ENCODE data around the gene BSCL2.

The BSCL2 gene

DNA sequence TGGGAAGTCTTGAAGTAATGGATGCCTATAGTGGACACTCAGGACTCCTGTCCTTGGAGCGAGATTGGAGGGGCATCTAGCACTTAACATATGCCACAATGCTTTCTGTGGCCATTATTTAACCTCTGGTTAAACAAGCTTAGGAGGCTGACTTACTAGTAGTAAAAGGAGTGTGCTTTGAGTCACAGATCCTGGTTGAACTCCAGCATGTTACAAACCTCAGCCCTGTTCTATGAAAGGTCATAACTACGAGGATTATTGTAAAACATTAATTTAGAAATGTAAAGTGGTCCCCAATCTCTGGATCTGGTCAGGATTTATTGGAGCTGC, 34.1 kb downstream of the BSCL2 start:
- Histone ChIP-seq H3K36me3 (ENCODE audit: control insufficient read depth, insufficient read depth, low read length) (peaks cover 12% of the 10 kb centered on the region), H3K4me3 (ENCODE audit: insufficient read depth, low read depth, low read length) (peak overlapping the region; percentile 4), H3K27ac (ENCODE audit: insufficient read depth, low read depth, low read length, poor library complexity, severe bottlenecking) (no peak overlapping the region), H3K27me3 (ENCODE audit: control insufficient read depth, insufficient read depth, low read length, poor library complexity, severe bottlenecking) (no peaks in the 10 kb centered on the region), H3K9me3 (ENCODE audit: control insufficient read depth, low read length) (no peaks in the 10 kb centered on the region), H3K4me1 (ENCODE audit: control insufficient read depth, insufficient read depth, low read length) (peaks cover 10% of the 10 kb centered on the region)
- WGBS, 2 experiments: 97 to 98% methylated on average over 2 of the region's 2 CpGs

- H3K36me3 ChIP-seq (ENCODE audit: control insufficient read depth, insufficient read depth, low read length): peaks cover 8% of the 10 kb centered on the region
- peaks cover 7% of the 10 kb centered on the region for H3K4me1 ChIP-seq (ENCODE audit: control insufficient read depth, insufficient read depth, low read length)
- peak within 1 kb of the TSS; percentile 75 for H3K27ac ChIP-seq (ENCODE audit: insufficient read depth, low read depth, low read length, poor library complexity, severe bottlenecking)
- peak within 1 kb of the TSS; percentile 88 for H3K4me3 ChIP-seq (ENCODE audit: insufficient read depth, low read depth, low read length)
- H3K27me3 ChIP-seq (ENCODE audit: control insufficient read depth, insufficient read depth, low read length, poor library complexity, severe bottlenecking): no peaks in the 10 kb centered on the region
- WGBS, 2 experiments: 1% methylated on average over 59 of the region's 59 CpGs
- H3K9me3 ChIP-seq (ENCODE audit: control insufficient read depth, low read length): no peaks in the 10 kb centered on the region
Measured at GRCh38 chr11:62671608-62672389, 35.4 kb downstream of the BSCL2 start, which contains the start of the genes LBHD1 and UQCC3. TSS of gene LBHD1 (minus strand) at chr11:62672267. CDS start at chr11:62670031, 2,236 bp downstream. TSS of gene UQCC3 (plus strand) at chr11:62671673. CDS start at chr11:62671746, 73 bp downstream.

- Histone ChIP-seq H3K27me3 (ENCODE audit: control insufficient read depth, insufficient read depth, low read length, poor library complexity, severe bottlenecking) (no peaks in the 10 kb centered on the region), H3K36me3 (ENCODE audit: control insufficient read depth, insufficient read depth, low read length) (peaks cover 11% of the 10 kb centered on the region), H3K27ac (ENCODE audit: insufficient read depth, low read depth, low read length, poor library complexity, severe bottlenecking) (peak overlapping the region; percentile 75), H3K4me3 (ENCODE audit: insufficient read depth, low read depth, low read length) (peak overlapping the region; percentile 88), H3K9me3 (ENCODE audit: control insufficient read depth, low read length) (no peaks in the 10 kb centered on the region), H3K4me1 (ENCODE audit: control insufficient read depth, insufficient read depth, low read length) (peaks cover 12% of the 10 kb centered on the region)
- WGBS, 2 experiments: 3 to 4% methylated on average over 17 of the region's 17 CpGs
Measured at GRCh38 chr11:62671236-62671607, 36.0 kb downstream of the BSCL2 start.

DNA sequence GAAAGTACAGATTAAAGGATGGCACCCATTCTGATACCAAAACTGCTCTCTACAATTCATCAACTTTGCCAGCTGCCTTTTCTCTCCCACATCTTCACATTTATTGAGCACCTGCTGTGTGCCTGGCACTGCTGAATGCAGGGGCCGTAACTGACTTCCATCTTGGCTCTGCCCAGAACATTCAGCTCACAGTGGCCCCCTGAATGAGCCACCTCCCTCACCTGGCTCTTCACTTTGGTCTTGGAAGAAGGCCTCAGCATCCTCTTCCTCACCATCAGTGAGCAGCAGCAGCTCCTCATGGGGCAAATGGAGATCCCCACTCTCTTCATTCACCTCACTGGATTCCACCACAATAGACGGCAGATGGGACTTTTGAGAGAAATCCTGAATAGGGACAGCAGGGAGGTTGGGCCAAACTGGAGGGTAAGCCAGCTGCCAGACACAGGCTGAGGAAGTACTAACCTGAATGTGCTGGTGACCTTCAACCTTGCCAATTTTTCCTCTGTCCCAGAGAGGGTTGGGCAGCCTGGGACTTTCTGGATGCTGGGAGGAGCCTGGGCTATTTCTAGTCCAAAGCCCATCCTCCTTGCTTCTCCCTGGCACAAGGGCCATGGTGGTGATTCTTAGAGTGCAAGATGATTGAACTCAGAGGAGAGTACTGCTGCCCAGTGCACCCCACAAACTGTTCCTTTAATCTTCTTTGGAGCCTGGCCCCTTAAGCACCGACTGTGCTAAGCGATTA, 37.6 kb downstream of the BSCL2 start:
- Histone ChIP-seq H3K27ac (ENCODE audit: insufficient read depth, low read depth, low read length, poor library complexity, severe bottlenecking) (no peak overlapping the region), H3K4me1 (ENCODE audit: control insufficient read depth, insufficient read depth, low read length) (peaks cover 14% of the 10 kb centered on the region), H3K4me3 (ENCODE audit: insufficient read depth, low read depth, low read length) (no peak overlapping the region), H3K36me3 (ENCODE audit: control insufficient read depth, insufficient read depth, low read length) (peaks cover 10% of the 10 kb centered on the region), H3K27me3 (ENCODE audit: control insufficient read depth, insufficient read depth, low read length, poor library complexity, severe bottlenecking) (no peaks in the 10 kb centered on the region), H3K9me3 (ENCODE audit: control insufficient read depth, low read length) (no peaks in the 10 kb centered on the region)
- WGBS, 2 experiments: 80 to 88% methylated on average over 4 of the region's 4 CpGs

- H3K27me3 ChIP-seq (ENCODE audit: control insufficient read depth, insufficient read depth, low read length, poor library complexity, severe bottlenecking): no peaks in the 10 kb centered on the region
- H3K36me3 ChIP-seq (ENCODE audit: control insufficient read depth, insufficient read depth, low read length): peaks cover 8% of the 10 kb centered on the region
- no peak overlapping the region for H3K4me3 ChIP-seq (ENCODE audit: insufficient read depth, low read depth, low read length)
- peaks cover 14% of the 10 kb centered on the region for H3K4me1 ChIP-seq (ENCODE audit: control insufficient read depth, insufficient read depth, low read length)
- H3K9me3 ChIP-seq (ENCODE audit: control insufficient read depth, low read length): no peaks in the 10 kb centered on the region
- no peak overlapping the region for H3K27ac ChIP-seq (ENCODE audit: insufficient read depth, low read depth, low read length, poor library complexity, severe bottlenecking)
- WGBS, 2 experiments: 87 to 98% methylated on average over 2 of the region's 2 CpGs
Measured at GRCh38 chr11:62667460-62667859, 39.8 kb downstream of the BSCL2 start.

DNA sequence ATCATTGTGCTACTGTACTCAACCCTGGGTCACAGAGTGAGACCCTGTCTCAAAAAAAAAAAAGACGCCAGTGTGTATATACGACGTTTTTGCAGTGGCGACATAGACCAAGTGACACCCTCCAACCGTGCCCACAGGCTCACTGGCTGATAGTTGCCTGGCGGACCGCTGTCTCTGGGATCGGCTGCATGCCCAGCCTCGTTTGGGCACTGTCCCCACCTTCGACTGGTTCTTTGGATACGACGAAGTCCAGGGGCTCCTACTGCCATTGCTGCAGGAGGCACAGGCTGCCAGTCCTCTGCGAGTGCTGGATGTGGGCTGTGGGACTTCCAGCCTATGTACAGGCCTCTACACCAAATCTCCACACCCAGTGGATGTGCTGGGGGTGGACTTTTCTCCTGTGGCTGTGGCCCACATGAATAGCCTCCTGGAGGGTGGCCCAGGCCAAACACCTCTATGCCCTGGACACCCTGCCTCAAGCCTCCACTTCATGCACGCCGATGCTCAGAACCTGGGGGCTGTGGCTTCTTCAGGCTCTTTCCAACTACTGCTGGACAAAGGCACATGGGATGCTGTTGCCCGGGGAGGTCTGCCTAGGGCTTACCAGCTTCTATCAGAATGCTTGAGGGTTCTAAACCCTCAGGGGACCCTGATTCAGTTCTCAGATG, 40.8 kb downstream of the BSCL2 start:
- H3K27me3 ChIP-seq (ENCODE audit: control insufficient read depth, insufficient read depth, low read length, poor library complexity, severe bottlenecking): no peaks in the 10 kb centered on the region
- WGBS, 2 experiments: 62 to 63% methylated on average over 16 of the region's 16 CpGs
- H3K4me1 ChIP-seq (ENCODE audit: control insufficient read depth, insufficient read depth, low read length): peaks cover 14% of the 10 kb centered on the region
- peaks cover 8% of the 10 kb centered on the region for H3K36me3 ChIP-seq (ENCODE audit: control insufficient read depth, insufficient read depth, low read length)
- no peak overlapping the region for H3K27ac ChIP-seq (ENCODE audit: insufficient read depth, low read depth, low read length, poor library complexity, severe bottlenecking)
- H3K4me3 ChIP-seq (ENCODE audit: insufficient read depth, low read depth, low read length): peak overlapping the region; percentile 97
- no peaks in the 10 kb centered on the region for H3K9me3 ChIP-seq (ENCODE audit: control insufficient read depth, low read length)

DNA sequence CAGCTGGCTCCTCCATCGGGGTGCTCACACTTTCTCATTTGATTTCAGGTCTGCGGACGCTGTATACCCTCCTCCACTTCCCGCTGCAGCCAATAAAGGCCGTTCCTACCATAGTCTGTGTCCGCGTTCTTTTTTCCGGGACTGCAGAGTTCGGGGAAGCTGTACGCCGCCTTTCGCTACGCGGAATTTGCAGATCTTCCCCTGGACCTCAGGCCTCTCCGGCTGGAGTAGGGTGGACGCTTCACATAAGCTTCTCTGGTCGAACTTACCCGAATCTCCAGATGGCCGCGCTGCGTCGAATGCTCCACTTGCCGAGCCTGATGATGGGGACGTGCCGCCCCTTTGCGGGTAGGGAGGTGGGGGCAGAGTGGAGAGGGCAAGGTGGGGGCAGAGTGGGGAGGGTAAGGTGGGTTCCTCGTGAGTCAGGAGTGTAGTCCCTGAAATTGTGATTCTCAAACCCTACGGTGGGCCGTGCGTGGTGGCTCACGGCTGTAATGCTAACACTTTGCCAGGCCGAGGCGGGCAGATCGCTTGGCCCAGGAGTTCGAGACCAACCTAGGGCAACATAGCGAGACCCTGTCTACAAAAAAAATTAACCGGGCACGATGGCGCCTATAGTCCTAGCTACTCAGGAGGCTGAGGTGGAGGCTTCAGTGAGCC, 41.5 kb downstream of the BSCL2 start:
- no peaks in the 10 kb centered on the region for H3K9me3 ChIP-seq (ENCODE audit: control insufficient read depth, low read length)
- peaks cover 14% of the 10 kb centered on the region for H3K4me1 ChIP-seq (ENCODE audit: control insufficient read depth, insufficient read depth, low read length)
- peaks cover 8% of the 10 kb centered on the region for H3K36me3 ChIP-seq (ENCODE audit: control insufficient read depth, insufficient read depth, low read length)
- no peaks in the 10 kb centered on the region for H3K27me3 ChIP-seq (ENCODE audit: control insufficient read depth, insufficient read depth, low read length, poor library complexity, severe bottlenecking)
- peak overlapping the region; percentile 80 for H3K27ac ChIP-seq (ENCODE audit: insufficient read depth, low read depth, low read length, poor library complexity, severe bottlenecking)
- WGBS, 2 experiments: 3 to 4% methylated on average over 39 of the region's 39 CpGs
- peak overlapping the region; percentile 97 for H3K4me3 ChIP-seq (ENCODE audit: insufficient read depth, low read depth, low read length)

DNA sequence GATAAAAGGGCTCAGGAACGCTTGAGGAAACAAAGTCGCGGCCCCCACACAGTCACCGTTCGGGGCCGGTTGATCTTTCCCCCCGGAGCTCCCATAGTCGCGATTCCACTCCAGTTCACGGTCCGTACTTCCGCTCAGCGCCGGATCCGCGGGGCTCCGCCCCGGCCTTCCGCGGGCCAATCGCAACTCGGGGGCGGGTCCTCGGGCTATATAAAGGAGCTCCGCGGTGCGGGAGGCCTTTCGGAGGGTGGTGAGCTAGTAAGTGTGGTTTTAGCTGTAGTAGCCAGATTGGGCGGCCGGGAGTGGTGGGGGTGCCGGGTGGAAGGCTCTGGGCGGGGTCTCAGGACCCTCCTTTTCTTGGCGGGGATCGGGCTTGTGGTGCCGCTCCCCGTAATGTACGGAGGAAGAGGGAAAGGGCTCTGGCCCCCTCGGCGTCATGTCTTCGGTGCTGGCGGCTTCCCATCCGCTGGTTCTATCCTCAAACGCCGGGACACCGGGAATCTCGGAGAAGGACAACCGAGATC, 42.1 kb downstream of the BSCL2 start, which contains the start of the genes C11orf98 and CSKMT:
TSS of gene C11orf98 (minus strand) at position 136 of the 524 bp plus-strand sequence. CDS start at position 95, 41 bp downstream.
TSS of gene CSKMT (plus strand) at position 238 of the 524 bp plus-strand sequence. CDS start 568 bp downstream, outside the sequence.
- 0 to 1% methylated on average over 47 of the region's 47 CpGs for WGBS, 2 experiments
- Histone ChIP-seq H3K4me3 (ENCODE audit: insufficient read depth, low read depth, low read length) (peak within 1 kb of the TSS; percentile 97), H3K27me3 (ENCODE audit: control insufficient read depth, insufficient read depth, low read length, poor library complexity, severe bottlenecking) (no peaks in the 10 kb centered on the region), H3K9me3 (ENCODE audit: control insufficient read depth, low read length) (no peaks in the 10 kb centered on the region), H3K27ac (ENCODE audit: insufficient read depth, low read depth, low read length, poor library complexity, severe bottlenecking) (peak within 1 kb of the TSS; percentile 90), H3K4me1 (ENCODE audit: control insufficient read depth, insufficient read depth, low read length) (peaks cover 14% of the 10 kb centered on the region), H3K36me3 (ENCODE audit: control insufficient read depth, insufficient read depth, low read length) (peaks cover 8% of the 10 kb centered on the region)

DNA sequence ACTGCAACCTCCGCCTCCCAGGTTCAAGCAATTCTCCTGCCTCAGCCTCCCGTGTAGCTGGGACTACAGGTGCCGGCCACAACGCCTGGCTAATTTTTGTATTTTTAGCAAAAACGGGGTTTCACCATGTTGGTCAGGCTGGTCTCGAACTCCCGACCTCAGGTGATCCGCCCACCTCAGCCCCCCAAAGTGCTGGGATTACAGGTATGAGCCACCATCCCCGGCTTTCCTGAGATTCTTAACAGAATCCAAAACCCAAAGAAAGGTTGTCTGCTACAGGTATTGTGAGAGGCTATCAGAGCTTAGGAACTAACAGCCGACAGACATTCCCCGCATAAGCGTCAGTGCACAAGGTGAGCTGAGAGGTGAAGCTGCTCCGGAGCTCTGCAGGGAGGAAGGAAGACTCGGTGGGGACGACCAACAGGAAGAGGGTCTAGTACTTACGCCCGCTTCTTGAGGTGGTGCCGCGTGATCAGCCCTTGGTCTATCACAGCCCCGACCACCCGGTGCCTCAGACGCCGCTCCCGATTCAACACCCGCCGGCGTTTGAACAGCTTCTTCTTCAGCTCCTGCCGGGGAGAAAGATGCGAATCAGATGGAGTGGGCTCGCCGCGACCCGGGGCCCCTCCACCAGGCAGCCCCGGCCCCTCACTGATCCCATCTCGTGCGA, 42.7 kb downstream of the BSCL2 start:
- H3K36me3 ChIP-seq (ENCODE audit: control insufficient read depth, insufficient read depth, low read length): peaks cover 8% of the 10 kb centered on the region
- peaks cover 14% of the 10 kb centered on the region for H3K4me1 ChIP-seq (ENCODE audit: control insufficient read depth, insufficient read depth, low read length)
- peak overlapping the region; percentile 97 for H3K4me3 ChIP-seq (ENCODE audit: insufficient read depth, low read depth, low read length)
- H3K9me3 ChIP-seq (ENCODE audit: control insufficient read depth, low read length): no peaks in the 10 kb centered on the region
- no peaks in the 10 kb centered on the region for H3K27me3 ChIP-seq (ENCODE audit: control insufficient read depth, insufficient read depth, low read length, poor library complexity, severe bottlenecking)
- H3K27ac ChIP-seq (ENCODE audit: insufficient read depth, low read depth, low read length, poor library complexity, severe bottlenecking): peak overlapping the region; percentile 90
- WGBS, 2 experiments: 3% methylated on average over 36 of the region's 36 CpGs
